Stomach (tissue), 9 donors: Measurements from ENCODE around the gene CLEC4F. TPM values are rescaled to one million over a fixed set of nuclear protein-coding genes. Genes with fewer than 3 reads are reported as not detected.

Source experiments
- DNase-seq, 2 donors: peaks; one replicate each; pipeline versions ENCODE4 v3.0.0 to v3.0.0-alpha.2; 2013 to 2019
- H3K27ac ChIP-seq, 5 donors: fragments of 200-600 bp in 4 of 5; sonication (generic) in 4 of 5; one replicate each; pipeline ENCODE4 v1.5.1; 2013 to 2019; ENCODE audit warnings: mild to moderate bottlenecking in 1 of 5, moderate library complexity in 1 of 5
- H3K27me3 ChIP-seq, 3 donors: fragments of 200-600 bp; sonication (generic); one replicate each; pipeline ENCODE4 v1.5.1; 2017 to 2019; ENCODE audit warnings: mixed run types in 1 of 3
- H3K36me3 ChIP-seq, 4 donors: fragments of 200-600 bp; sonication (generic); 1 replicate in 3 of 4; 2 replicates in 1 of 4; pipeline ENCODE4 v1.5.1; 2016 to 2019
- H3K4me1 ChIP-seq, 4 donors: fragments of 200-600 bp; sonication (generic); one replicate each; pipeline ENCODE4 v1.5.1; 2016 to 2019
- H3K4me3 ChIP-seq, 4 donors: fragments of 200-600 bp; sonication (generic) in 3 of 4; one replicate each; pipeline ENCODE4 v1.5.1; 2016 to 2019; ENCODE audit warnings: mild to moderate bottlenecking in 1 of 4
- H3K9me3 ChIP-seq, 4 donors: fragments of 200-600 bp; sonication (generic); one replicate each; pipeline ENCODE4 v1.5.1; 2016 to 2019
- EP300 ChIP-seq: sonication (generic); formaldehyde crosslinking; IDR thresholded peaks from one replicate; pipeline ENCODE4 v1.6.1; 2017; ENCODE audit warnings: antibody characterized with exemption
- POLR2A ChIP-seq, 4 donors: fragments of 450-650 bp; IDR thresholded peaks; one replicate each; pipeline ENCODE4 v1.6.1; 2016; ENCODE audit warnings: antibody characterized with exemption in 4 of 4, control low read depth in 2 of 4, mild to moderate bottlenecking in 1 of 4, moderate library complexity in 1 of 4
- POLR2AphosphoS5 ChIP-seq, 3 donors: sonication (generic); formaldehyde crosslinking; IDR thresholded peaks; one replicate each; pipeline ENCODE4 v1.6.1; 2016; ENCODE audit warnings: antibody characterized with exemption in 3 of 3
- WGBS, 5 donors: extraction: QIAGEN DNeasy Blood & Tissue Kit in 3 of 5; methylation state at CpG; one replicate each; pipeline versions ENCODE4 v1.1.5 to v1.1.7; 2013 to 2018; 5-methylcytosine and 5-hydroxymethylcytosine counted together
- intact Hi-C: fragments of 100-400 bp; cut with DNase I; formaldehyde crosslinking; loops from one replicate; pipeline ENCODE4 v1.15.1; 2023; ENCODE audit warnings: low total_unique reads
- polyA plus RNA-seq, 3 donors: library from polyadenylated mRNA; stranded (reverse); fragments of 200-250 nt; gene quantifications; one replicate each; pipeline ENCODE4 v1.2.3, GENCODE V29; 2013
- total RNA-seq, 5 donors: library from RNA; depleted of rRNA; stranded (reverse); fragments of >200 nt; gene quantifications; one replicate each; pipeline versions ENCODE4 v1.1.0 to v1.2.3, GENCODE V29; 2014 to 2016
- TF ChIP-seq, protein P1 (sequence below), 7 experiments: fragments of 450-650 bp in 4 of 7; fragments of 200-600 bp in 3 of 7; sonication (generic) in 3 of 7; IDR thresholded peaks; one replicate each; pipeline ENCODE4 v1.5.1; 2016 to 2019; ENCODE audit warnings: antibody characterized with exemption in 7 of 7, control low read depth in 2 of 7, mild to moderate bottlenecking in 1 of 7
- donor health status: healthy with polysubstance abuse.
- donor health status: Bipolar disorder and iron deficiency.
- donor health status: healthy.

The CLEC4F gene
- total and polyA plus RNA-seq, 8 donors: 0.13 to 0.37 TPM; not detected in 6

GRCh38 chr2:70769450-70769849, 50.9 kb downstream of the CLEC4F start:
- 38 to 67% (median 41%) methylated on average over 2 of the region's 2 CpGs for WGBS, 5 donors
- no peak for DNase-seq
- Histone ChIP-seq H3K4me3 (no peak overlapping the region), H3K9me3 (no peaks in the 10 kb centered on the region), H3K4me1 (peaks cover 12 to 18% (median 15%) of the 10 kb centered on the region in 4 donors), H3K27ac (no peak overlapping the region), H3K36me3 (no peaks in the 10 kb centered on the region), H3K27me3 (peaks cover 0 to 91% (median 64%) of the 10 kb centered on the region in 3 donors)
- intact Hi-C loops: no loop called here
- TF ChIP-seq, protein P1, sequence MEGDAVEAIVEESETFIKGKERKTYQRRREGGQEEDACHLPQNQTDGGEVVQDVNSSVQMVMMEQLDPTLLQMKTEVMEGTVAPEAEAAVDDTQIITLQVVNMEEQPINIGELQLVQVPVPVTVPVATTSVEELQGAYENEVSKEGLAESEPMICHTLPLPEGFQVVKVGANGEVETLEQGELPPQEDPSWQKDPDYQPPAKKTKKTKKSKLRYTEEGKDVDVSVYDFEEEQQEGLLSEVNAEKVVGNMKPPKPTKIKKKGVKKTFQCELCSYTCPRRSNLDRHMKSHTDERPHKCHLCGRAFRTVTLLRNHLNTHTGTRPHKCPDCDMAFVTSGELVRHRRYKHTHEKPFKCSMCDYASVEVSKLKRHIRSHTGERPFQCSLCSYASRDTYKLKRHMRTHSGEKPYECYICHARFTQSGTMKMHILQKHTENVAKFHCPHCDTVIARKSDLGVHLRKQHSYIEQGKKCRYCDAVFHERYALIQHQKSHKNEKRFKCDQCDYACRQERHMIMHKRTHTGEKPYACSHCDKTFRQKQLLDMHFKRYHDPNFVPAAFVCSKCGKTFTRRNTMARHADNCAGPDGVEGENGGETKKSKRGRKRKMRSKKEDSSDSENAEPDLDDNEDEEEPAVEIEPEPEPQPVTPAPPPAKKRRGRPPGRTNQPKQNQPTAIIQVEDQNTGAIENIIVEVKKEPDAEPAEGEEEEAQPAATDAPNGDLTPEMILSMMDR (IDR thresholded peaks at IDR 0.05): no peak
- TF ChIP-seq POLR2A (IDR thresholded peaks at IDR 0.05) (no peak), EP300 (no peak), POLR2AphosphoS5 (IDR thresholded peaks at IDR 0.05) (no peak)

DNA sequence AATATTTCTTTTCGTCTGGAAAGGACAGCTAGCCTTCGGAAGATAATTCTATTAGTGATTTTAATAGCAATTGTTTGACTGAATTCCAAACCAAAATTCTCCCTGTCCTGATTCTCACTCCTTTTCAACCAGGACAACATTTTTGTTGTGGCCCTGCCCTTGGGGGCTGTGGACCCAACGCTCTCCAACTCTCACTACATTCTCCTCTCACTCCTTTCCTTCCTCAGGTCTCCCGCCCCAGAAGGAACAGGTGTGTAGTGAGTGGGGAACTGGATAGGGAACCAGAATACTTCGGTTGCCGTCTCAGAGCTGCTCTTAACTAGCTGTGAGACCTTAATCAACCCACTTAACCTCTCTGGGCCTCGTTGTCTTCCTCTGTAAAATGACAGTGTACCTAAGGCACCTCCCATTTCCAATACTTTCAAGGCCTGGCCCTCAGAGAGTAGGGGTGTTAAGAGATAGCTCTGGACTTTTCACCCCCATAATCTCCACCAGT, 51.8 kb downstream of the CLEC4F start:
- Histone ChIP-seq H3K36me3 (no peaks in the 10 kb centered on the region), H3K4me1 (peaks cover 12 to 18% (median 15%) of the 10 kb centered on the region in 4 donors), H3K4me3 (peak overlapping the region in 1 of 4 donors; percentile 51), H3K27ac (no peak overlapping the region), H3K9me3 (no peaks in the 10 kb centered on the region), H3K27me3 (peaks cover 0 to 91% (median 60%) of the 10 kb centered on the region in 3 donors)
- no peak for DNase-seq
- 41 to 65% (median 46%) methylated on average over 7 of the region's 7 CpGs for WGBS, 5 donors
- intact Hi-C loops: no loop called here
- TF ChIP-seq, protein P1 (IDR thresholded peaks at IDR 0.05): no peak
- TF ChIP-seq EP300 (no peak), POLR2A (IDR thresholded peaks at IDR 0.05) (no peak), POLR2AphosphoS5 (IDR thresholded peaks at IDR 0.05) (no peak)

GRCh38 chr2:70767699-70768589, 52.5 kb downstream of the CLEC4F start, which contains the start of gene ADD2:
TSS of gene ADD2 (minus strand) at chr2:70768200. CDS start at chr2:70706408, 61,792 bp downstream.
- 1 to 3% (median 1%) methylated on average over 10 to 71 of the region's 74 CpGs for WGBS, 5 donors
- peak in 1 of 2 donors; percentile 76 for DNase-seq
- Histone ChIP-seq H3K4me1 (peaks cover 12 to 18% (median 15%) of the 10 kb centered on the region in 4 donors), H3K9me3 (no peaks in the 10 kb centered on the region), H3K36me3 (no peaks in the 10 kb centered on the region), H3K27ac (peak within 1 kb of the TSS in 1 of 5 donors; percentile 18), H3K27me3 (peaks cover 0 to 89% (median 53%) of the 10 kb centered on the region in 3 donors), H3K4me3 (peak within 1 kb of the TSS; percentile 37 to 54 (median 46))
- no peak for TF ChIP-seq POLR2AphosphoS5 (IDR thresholded peaks at IDR 0.05)
- TF ChIP-seq, protein P1 (IDR thresholded peaks at IDR 0.05): peak in 1 of 7 experiments; percentile 16
- no peak for TF ChIP-seq POLR2A (IDR thresholded peaks at IDR 0.05)
- intact Hi-C loops: no loop called here

DNA sequence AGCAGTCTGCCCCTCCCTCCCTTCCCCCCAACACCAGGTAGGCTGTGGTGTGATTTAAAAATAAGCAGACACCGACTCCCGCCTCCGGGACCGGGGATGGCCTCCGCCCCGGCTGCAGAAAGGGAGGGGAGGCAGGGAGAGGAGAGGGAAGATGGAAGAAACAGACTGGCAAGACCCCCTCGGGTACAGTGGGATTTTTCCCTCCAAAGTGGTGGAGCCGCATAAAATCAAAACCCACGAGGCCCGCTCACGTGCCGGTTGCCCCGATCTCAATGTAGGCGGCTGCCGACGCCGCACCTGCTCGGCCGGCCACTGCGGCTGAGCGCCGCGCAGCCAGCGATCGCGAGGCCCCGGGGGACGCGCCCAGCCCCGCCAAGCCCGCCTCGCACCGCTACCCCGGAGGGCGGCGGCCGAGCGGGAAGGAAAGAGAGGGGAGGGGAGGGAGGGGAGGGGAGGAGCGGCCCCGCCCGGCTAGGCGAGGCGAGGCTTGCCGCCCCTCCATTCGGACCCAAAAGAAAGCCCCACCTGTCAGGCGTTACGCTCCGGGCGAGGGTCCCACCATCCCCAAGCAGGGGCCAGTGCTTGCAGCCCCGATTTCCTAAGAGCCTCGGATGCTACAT, 53.2 kb downstream of the CLEC4F start:
- peaks cover 12 to 18% (median 15%) of the 10 kb centered on the region in 4 donors for H3K4me1 ChIP-seq
- peak in 1 of 2 donors; percentile 51 for DNase-seq
- 1 to 3% (median 2%) methylated on average over 33 to 51 of the region's 51 CpGs for WGBS, 5 donors
- H3K36me3 ChIP-seq: no peaks in the 10 kb centered on the region
- TF ChIP-seq, protein P1 (IDR thresholded peaks at IDR 0.05): no peak
- TF ChIP-seq EP300 (no peak), POLR2AphosphoS5 (IDR thresholded peaks at IDR 0.05) (no peak), POLR2A (IDR thresholded peaks at IDR 0.05) (no peak)
- H3K27ac ChIP-seq: peak overlapping the region in 1 of 5 donors; percentile 18
- intact Hi-C loops: no loop called here
- no peaks in the 10 kb centered on the region for H3K9me3 ChIP-seq
- H3K4me3 ChIP-seq: peak overlapping the region; percentile 37 to 54 (median 46)
- peaks cover 0 to 85% (median 52%) of the 10 kb centered on the region in 3 donors for H3K27me3 ChIP-seq
